Hepatocyte (in vitro differentiated cells): Measurements from ENCODE around the gene SORL1. TPM values are rescaled to one million over a fixed set of nuclear protein-coding genes. Genes with fewer than 3 reads are reported as not detected.

Experiments used
- DNase-seq: peaks from one replicate; pipeline ENCODE4 v3.0.0-alpha.2; 2016; ENCODE audit warnings: low spot score
- H2AFZ ChIP-seq: fragments of 200-600 bp; sonication (generic); 2 replicates; pipeline ENCODE4 v1.6.0; 2016; ENCODE audit warnings: antibody characterized with exemption, mild to moderate bottlenecking
- H3K27ac ChIP-seq: fragments of 200-600 bp; sonication (generic); 2 replicates; pipeline ENCODE4 v1.5.1; 2016; ENCODE audit warnings: mild to moderate bottlenecking
- H3K27me3 ChIP-seq: fragments of 200-600 bp; sonication (generic); 2 replicates; pipeline ENCODE4 v1.6.1; 2016
- H3K36me3 ChIP-seq: fragments of 200-600 bp; sonication (generic); replicated peaks from 2 replicates; pipeline ENCODE4 v1.5.1; 2016; ENCODE audit warnings: low read depth; ENCODE audit not compliant: insufficient read depth
- H3K4me1 ChIP-seq: fragments of 200-600 bp; sonication (generic); 2 replicates; pipeline ENCODE4 v1.5.1; 2016; ENCODE audit warnings: mild to moderate bottlenecking, moderate library complexity; ENCODE audit not compliant: insufficient read depth
- H3K4me2 ChIP-seq: fragments of 200-600 bp; sonication (generic); 2 replicates; pipeline ENCODE4 v1.6.0; 2016
- H3K4me3 ChIP-seq: fragments of 200-600 bp; sonication (generic); 2 replicates; pipeline ENCODE4 v1.5.1; 2016; ENCODE audit warnings: mild to moderate bottlenecking
- H3K79me2 ChIP-seq: fragments of 200-600 bp; sonication (generic); 2 replicates; pipeline ENCODE4 v1.6.0; 2017; ENCODE audit warnings: mild to moderate bottlenecking
- H3K9me2 ChIP-seq: fragments of 200-600 bp; sonication (generic); replicated peaks from 2 replicates; pipeline ENCODE4 v1.6.0; 2017; ENCODE audit warnings: mild to moderate bottlenecking; ENCODE audit not compliant: insufficient read depth
- H3K9me3 ChIP-seq: fragments of 200-600 bp; sonication (generic); 2 replicates; pipeline ENCODE4 v1.5.1; 2016; ENCODE audit warnings: low read depth, mild to moderate bottlenecking
- H4K20me1 ChIP-seq: fragments of 200-600 bp; sonication (generic); 2 replicates; pipeline ENCODE4 v1.6.0; 2016; ENCODE audit warnings: mild to moderate bottlenecking; ENCODE audit not compliant: insufficient read depth, poor library complexity, severe bottlenecking
- CTCF ChIP-seq: fragments of 200-600 bp; sonication (generic); IDR thresholded peaks from 2 replicates; pipeline ENCODE4 v1.5.1; 2016; ENCODE audit warnings: antibody characterized with exemption, mild to moderate bottlenecking; ENCODE audit not compliant: poor library complexity
- EZH2 ChIP-seq: fragments of 200-600 bp; sonication (generic); IDR thresholded peaks from 2 replicates; pipeline ENCODE4 v1.6.1; 2016; ENCODE audit warnings: antibody characterized with exemption, mild to moderate bottlenecking, borderline replicate concordance
- EZH2phosphoT487 ChIP-seq: fragments of 200-600 bp; sonication (generic); IDR thresholded peaks from one replicate; pipeline ENCODE4 v1.6.1; 2018; ENCODE audit warnings: antibody characterized with exemption, mild to moderate bottlenecking, low read depth, moderate library complexity; ENCODE audit not compliant: unreplicated experiment, severe bottlenecking
- WGBS: methylation state at CpG from one replicate; pipeline ENCODE4 v1.1.6; 2016; ENCODE audit warnings: low lambda C conversion rate; ENCODE audit errors: missing lambda C conversion rate; 5-methylcytosine and 5-hydroxymethylcytosine counted together
- polyA plus RNA-seq: library from polyadenylated mRNA; unstranded; fragments of >200 nt; fragmentation: Nextera tagmentation; extraction: Ambion mirVana; gene quantifications from 2 replicates; pipeline ENCODE4 v1.2.1, GENCODE V29; 2016
- total RNA-seq: library from RNA; depleted of rRNA; stranded (reverse); fragments of >200 nt; gene quantifications from 2 replicates; pipeline ENCODE4 v1.2.3, GENCODE V29; 2014

The SORL1 gene
- total and polyA plus RNA-seq, 2 experiments from 2014 or later, result 13.5 to 26.5 TPM

GRCh38 chr11:121483805-121484480, 31.8 kb downstream of the SORL1 start:
- Histone ChIP-seq H3K4me2 (no peak overlapping the region), H3K9me2 (no peaks in the 10 kb centered on the region), H3K27ac (no peak overlapping the region), H3K79me2 (no peaks in the 10 kb centered on the region), H3K4me1 (peaks cover 4% of the 10 kb centered on the region), H3K4me3 (no peak overlapping the region), H3K9me3 (no peaks in the 10 kb centered on the region), H4K20me1 (no peaks in the 10 kb centered on the region), H3K27me3 (no peaks in the 10 kb centered on the region), H3K36me3 (no peaks in the 10 kb centered on the region), H2AFZ (no peak overlapping the region)
- DNase-seq, result no peak
- no peak for TF ChIP-seq EZH2phosphoT487
- no peak for TF ChIP-seq CTCF
- TF ChIP-seq EZH2, result no peak
- 84% methylated on average over 4 of the region's 4 CpGs for WGBS

- no peaks in the 10 kb centered on the region for H3K79me2 ChIP-seq
- TF ChIP-seq EZH2phosphoT487 (no peak), EZH2 (no peak), CTCF (no peak)
- no peaks in the 10 kb centered on the region for H3K9me3 ChIP-seq
- H3K9me2 ChIP-seq, result no peaks in the 10 kb centered on the region
- DNase-seq, result no peak
- 94% methylated on average over 7 of the region's 7 CpGs for WGBS
- no peaks in the 10 kb centered on the region for H3K36me3 ChIP-seq
- H3K4me1 ChIP-seq, result no peaks in the 10 kb centered on the region
- H2AFZ ChIP-seq, result no peak overlapping the region
- H3K27ac ChIP-seq, result no peak overlapping the region
- H4K20me1 ChIP-seq, result no peaks in the 10 kb centered on the region
- H3K4me3 ChIP-seq, result no peak overlapping the region
- no peak overlapping the region for H3K4me2 ChIP-seq
- no peaks in the 10 kb centered on the region for H3K27me3 ChIP-seq
Observed at GRCh38 chr11:121485216-121485615, 33.1 kb downstream of the SORL1 start.

GRCh38 chr11:121486054-121486453, 33.9 kb downstream of the SORL1 start:
- H3K27me3 ChIP-seq, result no peaks in the 10 kb centered on the region
- no peaks in the 10 kb centered on the region for H4K20me1 ChIP-seq
- no peak overlapping the region for H3K4me2 ChIP-seq
- no peak for DNase-seq
- no peak overlapping the region for H3K27ac ChIP-seq
- TF ChIP-seq CTCF (no peak), EZH2phosphoT487 (no peak), EZH2 (no peak)
- 97% methylated on average over 5 of the region's 5 CpGs for WGBS
- H3K79me2 ChIP-seq, result no peaks in the 10 kb centered on the region
- H3K4me3 ChIP-seq, result no peak overlapping the region
- H3K4me1 ChIP-seq, result no peaks in the 10 kb centered on the region
- H3K36me3 ChIP-seq, result no peaks in the 10 kb centered on the region
- no peak overlapping the region for H2AFZ ChIP-seq
- H3K9me3 ChIP-seq, result no peaks in the 10 kb centered on the region
- H3K9me2 ChIP-seq, result no peaks in the 10 kb centered on the region
